HG03521 (cell line): ENCODE measurements around the gene KNG1.
A peak's percentile ranks its signal among the peaks of the same experiment; 100 is the strongest.
"Not testable (repeated sequence)": the region's sequence is repeated elsewhere in the genome, so short reads cannot be mapped to it uniquely, and the experiment has no call there.

Experiments used
- ATAC-seq: cut with Tn5 transposase; IDR thresholded peaks from one replicate; pipeline ENCODE4 v1.9.1; 2021; ENCODE audit warnings: mild to moderate bottlenecking, moderate library complexity; ENCODE audit not compliant: unreplicated experiment

The KNG1 gene

GRCh38 chr3:186708983-186709679 is 8.0 kb upstream of the KNG1 start:
- no peak for ATAC-seq

- not testable (repeated sequence) for ATAC-seq
These were observed 6.5 kb upstream of the KNG1 start for GRCh38 chr3:186710694-186711093.

DNA sequence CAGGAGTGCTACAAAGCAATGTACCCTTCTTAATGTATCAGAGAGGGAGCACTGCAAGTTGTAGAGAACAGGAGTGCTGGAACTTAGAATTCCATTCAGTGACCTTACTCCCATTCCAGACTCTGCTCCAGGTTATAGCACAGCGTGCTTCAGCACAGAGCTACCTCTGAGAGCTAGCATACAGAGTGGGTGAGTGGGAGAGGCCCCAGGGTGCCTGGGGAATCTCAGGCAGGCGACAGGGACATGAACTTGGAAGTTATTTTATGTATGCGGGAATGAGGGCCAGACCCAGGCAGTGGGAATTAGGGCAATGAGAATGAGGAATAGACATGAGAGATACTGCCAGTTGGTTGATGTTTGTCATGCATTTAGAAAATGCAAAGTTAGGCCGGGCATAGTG is 3.7 kb upstream of the KNG1 start:
- ATAC-seq: no peak

DNA sequence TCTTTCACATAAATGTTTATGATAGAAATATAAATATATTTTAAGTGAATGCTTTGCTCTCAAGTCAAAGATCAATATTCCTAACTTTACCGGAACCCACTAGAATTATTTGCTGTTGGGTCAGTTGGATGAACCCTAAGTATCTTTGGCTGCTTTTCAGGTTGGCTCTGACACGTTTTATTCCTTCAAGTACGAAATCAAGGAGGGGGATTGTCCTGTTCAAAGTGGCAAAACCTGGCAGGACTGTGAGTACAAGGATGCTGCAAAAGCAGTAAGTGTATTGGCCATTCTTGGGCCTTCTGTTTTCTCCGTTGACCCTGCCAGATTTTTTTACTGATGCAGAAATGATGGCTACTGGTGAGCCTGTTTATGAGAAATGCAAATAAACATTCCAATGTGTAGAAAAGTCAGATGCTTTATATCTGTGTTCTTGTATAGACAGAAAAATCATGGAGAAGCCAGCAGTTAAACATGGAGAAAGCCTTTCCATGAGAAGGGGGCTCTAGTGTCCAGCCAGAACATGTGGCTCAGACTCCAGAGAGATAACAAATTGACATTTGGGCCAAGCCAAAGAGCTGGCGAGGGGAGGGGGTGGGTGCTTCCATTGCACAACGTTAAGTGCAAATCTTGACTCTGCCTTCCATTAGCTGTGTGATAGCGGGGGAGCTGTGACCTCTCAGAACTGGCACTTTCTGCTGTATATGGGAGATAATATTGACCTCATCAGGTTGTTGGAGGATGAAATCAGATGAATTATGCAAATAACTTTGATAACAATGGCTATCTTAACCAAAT is 3.0 kb downstream of the KNG1 start:
- ATAC-seq: no peak

DNA sequence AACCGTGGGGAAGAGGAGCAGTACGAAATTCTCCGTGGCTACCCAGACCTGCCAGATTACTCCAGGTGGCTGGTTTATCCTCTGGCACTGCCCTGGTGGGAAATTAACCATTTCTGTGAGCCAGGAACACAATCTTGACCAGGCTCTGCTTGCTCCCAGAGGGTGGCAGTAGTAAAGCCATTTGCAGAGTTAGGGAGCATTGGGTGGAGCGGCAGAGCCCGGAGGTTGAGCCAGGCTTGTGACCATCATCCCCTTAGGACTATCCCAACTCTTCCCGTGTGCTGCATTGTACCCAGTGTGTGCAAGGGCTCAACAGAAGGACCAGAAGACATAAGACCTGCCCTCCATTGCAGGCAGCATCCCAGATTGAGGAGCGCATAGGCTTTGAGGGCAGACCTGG is 5.3 kb downstream of the KNG1 start:
- ATAC-seq: no peak

GRCh38 chr3:186724911-186725310 is 7.8 kb downstream of the KNG1 start:
- no peak for ATAC-seq

GRCh38 chr3:186732169-186732766 is 15.1 kb downstream of the KNG1 start:
- no peak for ATAC-seq

DNA sequence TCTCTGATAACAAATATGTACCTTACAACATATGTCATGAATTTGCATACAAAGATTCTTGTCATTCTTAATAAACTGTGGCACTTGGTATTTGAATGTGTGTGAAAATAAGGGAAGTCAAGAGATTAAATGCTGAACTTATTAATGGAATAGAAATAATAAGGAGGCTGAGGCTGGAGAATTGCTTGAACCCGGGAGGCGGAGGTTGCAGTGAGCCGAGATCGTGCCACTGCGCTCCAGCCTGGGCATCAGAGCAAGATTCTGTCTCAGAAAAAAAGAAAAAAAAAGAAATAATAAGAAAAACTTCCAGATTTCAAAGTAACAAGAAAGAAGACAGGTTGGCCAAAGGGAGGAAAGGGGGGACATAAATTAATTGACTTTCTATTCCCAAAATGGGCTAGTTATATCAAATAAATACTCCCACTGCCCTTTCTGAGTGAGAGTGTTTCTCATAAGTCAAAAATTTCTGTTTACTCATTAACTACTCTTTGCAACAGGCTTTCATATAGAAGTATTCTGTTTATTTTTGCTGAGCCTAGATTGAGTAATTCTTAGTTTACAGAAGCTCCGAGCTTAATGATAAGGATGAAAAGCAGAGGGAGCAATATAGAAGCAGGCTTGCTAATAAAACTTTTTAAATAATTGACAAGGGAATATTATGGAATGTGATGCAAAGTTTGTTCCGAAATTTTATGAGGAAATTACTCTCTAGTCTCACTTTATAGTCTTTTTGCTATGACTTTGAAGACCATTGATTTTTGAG is 25.6 kb downstream of the KNG1 start:
- no peak for ATAC-seq

GRCh38 chr3:186743666-186744065 is 26.5 kb downstream of the KNG1 start:
- ATAC-seq: no peak

DNA sequence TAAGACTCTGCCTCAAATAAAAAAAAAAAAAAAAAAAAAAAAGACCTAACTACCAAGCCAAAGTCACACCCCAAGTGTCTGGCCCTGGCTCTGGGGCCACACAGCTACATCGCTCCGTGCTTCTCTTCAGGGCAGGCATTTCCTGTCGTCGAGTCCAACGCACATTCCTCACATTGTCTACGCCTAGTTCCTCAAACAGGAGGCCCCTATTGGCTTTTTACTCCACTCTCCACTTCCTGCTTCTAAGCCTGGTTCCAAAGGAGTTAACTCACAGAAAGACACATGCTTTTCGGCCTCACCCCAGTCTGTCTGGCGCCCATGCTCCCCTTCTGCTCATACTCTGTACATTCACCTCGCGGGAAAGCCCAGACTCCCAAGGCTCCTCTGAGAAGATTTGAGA is 28.8 kb downstream of the KNG1 start:
- no peak for ATAC-seq

GRCh38 chr3:186750316-186750715 is 33.2 kb downstream of the KNG1 start:
- no peak for ATAC-seq

DNA sequence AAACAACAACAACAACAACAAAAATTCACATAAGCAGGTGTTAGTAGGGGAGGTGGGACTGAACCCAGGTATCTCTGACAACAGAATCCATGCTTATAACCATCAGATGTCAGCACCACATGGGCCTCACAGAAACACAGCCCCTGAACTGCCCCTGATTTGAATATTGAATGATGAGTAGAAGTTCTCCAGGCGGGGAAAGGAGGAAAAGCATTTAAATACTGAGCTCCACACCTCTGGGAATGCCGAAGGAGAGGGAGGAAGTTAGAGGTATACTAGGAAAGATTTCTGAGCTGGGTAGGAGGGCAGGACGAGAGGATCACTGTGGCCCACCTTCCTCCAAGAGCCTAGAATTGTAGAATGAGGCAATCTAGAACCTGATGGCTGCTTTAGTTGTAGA is 34.3 kb downstream of the KNG1 start:
- ATAC-seq: no peak

DNA sequence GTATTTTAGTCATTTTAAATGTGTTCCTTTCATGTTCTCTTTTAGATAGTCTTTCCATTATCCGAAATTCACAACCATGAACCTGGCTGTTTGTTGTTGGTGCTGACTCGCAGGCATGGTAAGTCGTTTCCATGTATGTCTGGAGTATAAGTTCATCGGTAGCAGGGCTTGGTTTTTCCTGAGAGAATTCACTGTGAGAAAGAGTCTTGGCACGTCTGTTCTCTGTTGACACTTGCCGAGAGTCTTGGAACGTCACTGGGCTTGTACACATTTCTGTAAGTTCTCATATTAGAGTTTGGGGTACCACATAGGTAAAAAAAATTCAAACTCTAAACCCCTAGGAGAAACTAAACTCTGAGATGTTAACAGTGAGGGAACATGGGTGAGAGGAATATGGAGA is 36.8 kb downstream of the KNG1 start:
- no peak for ATAC-seq

GRCh38 chr3:186754871-186755270 is 37.7 kb downstream of the KNG1 start:
- ATAC-seq: no peak

GRCh38 chr3:186757214-186757613 is 40.1 kb downstream of the KNG1 start:
- ATAC-seq: no peak

GRCh38 chr3:186757686-186758220 is 40.6 kb downstream of the KNG1 start:
- no peak for ATAC-seq

DNA sequence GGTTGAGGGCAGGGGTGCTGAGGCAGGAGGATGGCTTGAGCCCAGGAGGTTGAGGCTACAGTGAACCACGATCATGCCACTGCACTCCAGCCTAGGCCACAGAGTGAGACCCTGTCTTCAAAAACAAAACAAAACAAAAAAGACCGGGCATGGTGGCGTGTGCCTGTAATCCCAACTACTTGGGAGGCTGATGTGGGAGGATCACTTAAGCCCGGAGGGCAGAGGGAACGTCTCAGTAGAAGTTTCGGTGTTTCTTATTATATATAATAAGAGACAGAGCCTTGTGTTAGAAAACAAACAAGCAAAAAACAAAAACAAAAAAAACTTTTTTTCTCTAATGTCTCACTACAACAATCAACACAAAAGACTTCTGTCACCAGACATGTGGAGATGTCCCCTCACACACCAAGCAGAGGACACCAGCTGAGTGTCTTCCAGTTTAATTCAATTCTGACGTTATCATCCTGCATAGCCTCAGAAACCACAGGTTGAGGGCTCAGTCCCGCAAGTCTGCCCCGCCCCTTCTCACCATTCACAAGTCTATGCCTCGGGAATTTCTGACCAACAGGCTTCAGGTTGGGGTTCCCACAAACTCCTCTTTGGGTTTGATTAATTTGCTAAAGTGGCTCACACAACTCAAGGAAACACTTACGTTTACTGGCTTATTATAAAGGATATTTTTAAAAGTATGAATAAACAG is 42.2 kb downstream of the KNG1 start:
- ATAC-seq: no peak

GRCh38 chr3:186760141-186760833 is 43.1 kb downstream of the KNG1 start:
- no peak for ATAC-seq

DNA sequence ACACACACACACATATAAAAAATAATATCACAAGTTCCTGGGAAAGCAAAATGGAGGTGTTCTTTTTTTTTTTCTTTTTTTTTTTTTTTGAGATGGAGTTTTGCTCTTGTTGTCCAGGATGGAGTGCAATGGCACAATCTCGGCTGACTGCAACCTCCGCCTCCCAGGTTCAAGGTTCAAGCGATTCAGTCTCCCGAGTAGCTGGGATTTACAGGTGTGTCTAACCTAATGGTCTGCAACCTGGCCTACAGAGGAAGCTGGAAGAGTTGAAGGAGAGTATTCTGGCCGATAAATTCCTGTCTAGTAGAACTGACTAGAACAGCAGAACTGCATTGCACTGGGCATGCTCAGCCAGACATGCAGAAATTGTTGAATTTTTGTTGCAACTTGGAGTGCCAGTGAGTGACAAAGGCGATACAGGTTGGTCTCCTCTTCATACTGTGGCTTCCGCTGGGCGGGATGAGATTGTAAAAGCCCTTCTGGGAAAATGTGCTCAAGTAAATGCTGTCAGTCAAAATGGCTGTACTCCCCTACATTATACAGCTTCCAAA is 43.8 kb downstream of the KNG1 start:
- no peak for ATAC-seq

DNA sequence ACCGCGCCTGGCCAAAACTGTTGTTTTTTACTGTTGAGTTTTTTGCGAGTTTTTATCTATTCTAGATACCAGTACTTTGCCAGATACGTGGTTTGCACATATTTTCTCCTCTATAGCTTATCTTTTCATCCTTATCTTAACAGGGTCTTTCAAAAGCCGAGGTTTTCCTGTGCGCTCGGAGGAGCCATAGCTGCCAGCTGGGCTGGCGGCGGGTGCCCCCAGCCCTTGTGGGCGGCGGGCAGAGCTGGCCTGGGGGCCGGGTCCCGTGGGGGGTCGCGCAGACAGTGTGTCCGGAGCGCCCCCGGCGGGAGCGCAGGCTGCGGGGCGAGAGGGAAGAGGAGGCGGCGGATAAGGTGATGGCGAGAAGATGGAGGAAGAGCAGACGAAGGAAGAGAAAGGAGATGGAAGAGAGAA is 55.1 kb downstream of the KNG1 start:
- ATAC-seq: peak; percentile 10
